Esophagus squamous epithelium (tissue), 4 donors: ENCODE results near the gene DVL1.

ENCODE experiments used
- POLR2A ChIP-seq, 4 donors: fragments of 450-650 bp; IDR thresholded peaks; one replicate each; pipeline ENCODE4 v1.6.1; 2017; ENCODE audit warnings: antibody characterized with exemption in 4 of 4, mild to moderate bottlenecking in 4 of 4, moderate library complexity in 3 of 4
- TF ChIP-seq, protein P1 (sequence below), 6 experiments: fragments of 450-650 bp in 4 of 6; fragments of 200-600 bp in 2 of 6; sonication (generic) in 2 of 6; IDR thresholded peaks; one replicate each; pipeline ENCODE4 v1.5.1; 2016 to 2019; ENCODE audit warnings: antibody characterized with exemption in 6 of 6, mild to moderate bottlenecking in 4 of 6, moderate library complexity in 4 of 6

- TF ChIP-seq, protein P1, sequence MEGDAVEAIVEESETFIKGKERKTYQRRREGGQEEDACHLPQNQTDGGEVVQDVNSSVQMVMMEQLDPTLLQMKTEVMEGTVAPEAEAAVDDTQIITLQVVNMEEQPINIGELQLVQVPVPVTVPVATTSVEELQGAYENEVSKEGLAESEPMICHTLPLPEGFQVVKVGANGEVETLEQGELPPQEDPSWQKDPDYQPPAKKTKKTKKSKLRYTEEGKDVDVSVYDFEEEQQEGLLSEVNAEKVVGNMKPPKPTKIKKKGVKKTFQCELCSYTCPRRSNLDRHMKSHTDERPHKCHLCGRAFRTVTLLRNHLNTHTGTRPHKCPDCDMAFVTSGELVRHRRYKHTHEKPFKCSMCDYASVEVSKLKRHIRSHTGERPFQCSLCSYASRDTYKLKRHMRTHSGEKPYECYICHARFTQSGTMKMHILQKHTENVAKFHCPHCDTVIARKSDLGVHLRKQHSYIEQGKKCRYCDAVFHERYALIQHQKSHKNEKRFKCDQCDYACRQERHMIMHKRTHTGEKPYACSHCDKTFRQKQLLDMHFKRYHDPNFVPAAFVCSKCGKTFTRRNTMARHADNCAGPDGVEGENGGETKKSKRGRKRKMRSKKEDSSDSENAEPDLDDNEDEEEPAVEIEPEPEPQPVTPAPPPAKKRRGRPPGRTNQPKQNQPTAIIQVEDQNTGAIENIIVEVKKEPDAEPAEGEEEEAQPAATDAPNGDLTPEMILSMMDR (IDR thresholded peaks at IDR 0.05), result no peak
- no peak for TF ChIP-seq POLR2A (IDR thresholded peaks at IDR 0.05)
Measured at GRCh38 chr1:1285611-1286311, 63.5 kb downstream of the DVL1 start.
